Gastroesophageal sphincter (tissue), 4 donors: ENCODE results near the gene KCND3. TPM values are rescaled to one million over a fixed set of nuclear protein-coding genes. Genes with fewer than 3 reads are reported as not detected.

Experiments used
- ATAC-seq: fragments of 150-250 bp; one replicate; pipeline ENCODE4 v1.9.1; 2016; ENCODE audit warnings: mild to moderate bottlenecking, moderate library complexity
- H3K27ac ChIP-seq, 4 donors: fragments of 200-600 bp; sonication (generic) in 3 of 4; 1 replicate in 3 of 4; 2 replicates in 1 of 4; pipeline ENCODE4 v1.5.1; 2016 to 2019
- H3K27me3 ChIP-seq: fragments of 200-600 bp; sonication (generic); one replicate; pipeline ENCODE4 v1.5.1; 2019
- H3K36me3 ChIP-seq, 2 donors: fragments of 200-600 bp; sonication (generic); one replicate each; pipeline ENCODE4 v1.5.1; 2019; ENCODE audit warnings: control low read depth in 1 of 2
- H3K4me1 ChIP-seq, 3 donors: fragments of 200-600 bp; sonication (generic); 1 replicate in 2 of 3; 2 replicates in 1 of 3; pipeline ENCODE4 v1.5.1; 2016 to 2019; ENCODE audit warnings: control low read depth in 2 of 3
- H3K4me3 ChIP-seq, 2 donors: fragments of 200-600 bp; sonication (generic); one replicate each; pipeline ENCODE4 v1.5.1; 2019; ENCODE audit warnings: mild to moderate bottlenecking in 1 of 2, moderate library complexity in 1 of 2
- H3K9me3 ChIP-seq, 3 donors: fragments of 200-600 bp; sonication (generic); one replicate each; pipeline ENCODE4 v1.5.1; 2017 to 2019; ENCODE audit warnings: control low read depth in 2 of 3
- EP300 ChIP-seq: sonication (generic); formaldehyde crosslinking; IDR thresholded peaks from one replicate; pipeline ENCODE4 v1.6.1; 2017; ENCODE audit warnings: antibody characterized with exemption, mild to moderate bottlenecking
- POLR2A ChIP-seq, 2 donors: fragments of 450-650 bp; IDR thresholded peaks; one replicate each; pipeline ENCODE4 v1.6.1; 2017; ENCODE audit warnings: antibody characterized with exemption in 2 of 2, mild to moderate bottlenecking in 2 of 2, moderate library complexity in 1 of 2
- POLR2AphosphoS5 ChIP-seq: sonication (generic); formaldehyde crosslinking; IDR thresholded peaks from one replicate; pipeline ENCODE4 v1.6.1; 2017; ENCODE audit warnings: antibody characterized with exemption
- WGBS, 2 donors: methylation state at CpG; one replicate each; pipeline ENCODE4 v1.1.5; 2018; ENCODE audit warnings: low coverage in 1 of 2; 5-methylcytosine and 5-hydroxymethylcytosine counted together
- total RNA-seq, 4 donors: library from RNA; depleted of rRNA; stranded (reverse); fragments of >200 nt; gene quantifications; one replicate each; pipeline ENCODE4 v1.1.0, GENCODE V29; 2016
- TF ChIP-seq, protein P1 (sequence below), 4 experiments: fragments of 200-600 bp in 2 of 4; fragments of 450-650 bp in 2 of 4; sonication (generic) in 1 of 4; IDR thresholded peaks; one replicate each; pipeline ENCODE4 v1.5.1; 2017 to 2019; ENCODE audit warnings: antibody characterized with exemption in 4 of 4, mild to moderate bottlenecking in 2 of 4, moderate library complexity in 2 of 4

The KCND3 gene
- total RNA-seq, 4 donors from 2014 or later: 36.2 to 58.7 (median 57.4) TPM

DNA sequence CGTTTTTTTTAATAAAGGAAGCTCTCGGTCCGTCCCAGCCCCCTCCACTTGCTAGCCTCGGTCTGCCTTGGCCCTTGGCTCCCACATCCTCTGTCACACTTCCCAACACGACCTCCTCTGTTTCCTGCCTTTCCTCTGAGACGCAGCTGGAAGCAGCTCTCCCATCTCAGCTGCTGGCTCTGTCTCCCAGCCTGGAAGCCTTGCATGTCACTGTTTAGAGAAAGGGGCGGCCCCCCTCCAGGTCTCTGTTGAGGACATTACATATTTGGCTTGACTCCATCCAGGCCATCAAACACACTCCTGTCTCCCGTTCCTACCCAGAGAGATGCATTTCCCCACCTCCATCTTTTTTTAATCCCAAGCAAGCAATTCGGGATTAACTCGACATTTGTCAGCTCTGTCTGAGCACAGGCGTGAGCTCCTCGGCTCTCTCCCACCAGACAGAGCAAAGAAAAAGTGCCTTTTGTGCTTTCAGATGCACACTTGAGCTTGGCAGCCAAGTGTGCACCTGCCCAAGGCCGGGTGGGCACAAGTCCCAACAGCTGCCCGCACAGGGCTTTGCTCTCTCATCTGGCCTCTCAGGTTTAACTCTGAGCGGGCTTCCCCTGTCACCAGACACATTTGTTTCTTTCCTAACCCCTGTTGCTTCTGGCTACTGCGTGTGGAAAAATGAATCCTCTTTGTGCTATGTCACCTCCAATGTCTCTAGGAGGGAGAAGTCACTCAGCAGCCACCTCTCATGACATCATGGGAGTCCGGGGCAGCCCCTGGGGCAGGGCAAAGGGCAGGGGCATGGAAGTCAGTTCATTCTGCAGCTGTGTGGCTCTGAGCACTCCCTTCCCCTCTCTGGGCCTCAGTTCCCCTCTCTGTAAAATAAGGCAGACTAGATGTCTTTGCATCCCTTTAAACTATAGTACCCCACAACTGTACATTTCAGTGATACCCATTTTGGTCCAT is 108.3 kb downstream of the KCND3 start:
- peak; percentile 80 for ATAC-seq
- Histone ChIP-seq H3K4me1 (peaks cover 16 to 74% (median 28%) of the 10 kb centered on the region in 3 donors), H3K4me3 (no peak overlapping the region), H3K27ac (peak overlapping the region; percentile 52 to 81 (median 71)), H3K36me3 (no peaks in the 10 kb centered on the region), H3K27me3 (no peaks in the 10 kb centered on the region), H3K9me3 (no peaks in the 10 kb centered on the region)
- TF ChIP-seq POLR2AphosphoS5: peak; percentile 71
- TF ChIP-seq POLR2A (IDR thresholded peaks at IDR 0.05): no peak
- WGBS, 2 donors: 2 to 9% methylated on average over 13 to 17 of the region's 17 CpGs

DNA sequence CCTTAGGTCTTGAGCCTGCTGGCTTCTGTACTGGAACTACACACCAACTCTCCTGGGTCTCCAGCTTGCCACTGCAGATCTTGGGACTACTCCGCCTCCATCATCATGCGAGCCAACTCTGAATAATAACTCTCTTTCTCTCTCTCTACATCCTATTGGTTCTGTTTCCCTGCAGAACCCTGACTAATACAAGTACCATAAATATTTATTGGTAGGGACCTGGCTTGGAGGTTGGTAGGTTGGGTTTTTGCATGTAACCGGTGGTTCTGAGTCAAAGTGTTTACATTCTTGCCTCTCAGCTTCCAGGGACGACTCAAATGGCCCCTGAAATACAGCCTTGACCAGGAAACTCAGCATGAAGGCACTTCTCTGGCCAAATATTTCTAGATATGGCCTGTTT is 110.4 kb downstream of the KCND3 start:
- WGBS, 2 donors: 31 to 39% methylated on average over 4 of the region's 4 CpGs
- peak overlapping the region; percentile 52 to 81 (median 70) for H3K27ac ChIP-seq
- TF ChIP-seq, protein P1, sequence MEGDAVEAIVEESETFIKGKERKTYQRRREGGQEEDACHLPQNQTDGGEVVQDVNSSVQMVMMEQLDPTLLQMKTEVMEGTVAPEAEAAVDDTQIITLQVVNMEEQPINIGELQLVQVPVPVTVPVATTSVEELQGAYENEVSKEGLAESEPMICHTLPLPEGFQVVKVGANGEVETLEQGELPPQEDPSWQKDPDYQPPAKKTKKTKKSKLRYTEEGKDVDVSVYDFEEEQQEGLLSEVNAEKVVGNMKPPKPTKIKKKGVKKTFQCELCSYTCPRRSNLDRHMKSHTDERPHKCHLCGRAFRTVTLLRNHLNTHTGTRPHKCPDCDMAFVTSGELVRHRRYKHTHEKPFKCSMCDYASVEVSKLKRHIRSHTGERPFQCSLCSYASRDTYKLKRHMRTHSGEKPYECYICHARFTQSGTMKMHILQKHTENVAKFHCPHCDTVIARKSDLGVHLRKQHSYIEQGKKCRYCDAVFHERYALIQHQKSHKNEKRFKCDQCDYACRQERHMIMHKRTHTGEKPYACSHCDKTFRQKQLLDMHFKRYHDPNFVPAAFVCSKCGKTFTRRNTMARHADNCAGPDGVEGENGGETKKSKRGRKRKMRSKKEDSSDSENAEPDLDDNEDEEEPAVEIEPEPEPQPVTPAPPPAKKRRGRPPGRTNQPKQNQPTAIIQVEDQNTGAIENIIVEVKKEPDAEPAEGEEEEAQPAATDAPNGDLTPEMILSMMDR (IDR thresholded peaks at IDR 0.05): no peak
- TF ChIP-seq POLR2A (IDR thresholded peaks at IDR 0.05) (no peak), EP300 (no peak), POLR2AphosphoS5 (peak; percentile 85)

DNA sequence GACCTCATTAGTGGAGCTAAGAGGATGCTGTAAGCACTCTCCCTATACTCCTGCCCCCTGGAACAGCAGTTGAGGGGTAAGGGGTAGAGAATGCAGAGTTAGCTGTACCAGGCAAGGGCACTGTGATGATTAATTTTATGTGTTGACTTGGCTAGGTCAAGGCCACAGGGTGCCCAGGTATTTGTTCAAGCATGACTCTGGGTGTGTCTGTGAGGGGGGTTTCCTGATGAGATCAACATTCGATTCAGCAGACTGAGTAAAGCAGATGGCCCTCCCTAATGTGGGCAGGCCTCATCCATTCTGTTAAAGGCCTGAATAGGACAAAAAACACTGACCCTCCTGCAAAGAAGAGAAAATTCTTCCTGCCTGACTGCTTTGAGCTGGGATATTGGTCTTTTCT is 110.8 kb downstream of the KCND3 start:
- TF ChIP-seq POLR2A (IDR thresholded peaks at IDR 0.05) (no peak), EP300 (no peak), POLR2AphosphoS5 (no peak)
- TF ChIP-seq, protein P1 (IDR thresholded peaks at IDR 0.05): no peak
- Histone ChIP-seq H3K36me3 (no peaks in the 10 kb centered on the region), H3K9me3 (no peaks in the 10 kb centered on the region), H3K27ac (peak overlapping the region; percentile 41 to 81 (median 70)), H3K4me1 (peaks cover 23 to 87% (median 29%) of the 10 kb centered on the region in 3 donors), H3K4me3 (no peak overlapping the region), H3K27me3 (no peaks in the 10 kb centered on the region)
- WGBS, 2 donors: 14% methylated on average over 1 of the region's 1 CpG; no CpG with 5 or more reads in 1 of the 2 donors
- ATAC-seq: no peak

More for the DNA sequence above, 110.4 kb downstream of the KCND3 start:
- peak; percentile 36 for ATAC-seq
- no peaks in the 10 kb centered on the region for H3K36me3 ChIP-seq
- no peaks in the 10 kb centered on the region for H3K9me3 ChIP-seq
- peaks cover 23 to 87% (median 29%) of the 10 kb centered on the region in 3 donors for H3K4me1 ChIP-seq
- H3K27me3 ChIP-seq: no peaks in the 10 kb centered on the region
- no peak overlapping the region for H3K4me3 ChIP-seq

DNA sequence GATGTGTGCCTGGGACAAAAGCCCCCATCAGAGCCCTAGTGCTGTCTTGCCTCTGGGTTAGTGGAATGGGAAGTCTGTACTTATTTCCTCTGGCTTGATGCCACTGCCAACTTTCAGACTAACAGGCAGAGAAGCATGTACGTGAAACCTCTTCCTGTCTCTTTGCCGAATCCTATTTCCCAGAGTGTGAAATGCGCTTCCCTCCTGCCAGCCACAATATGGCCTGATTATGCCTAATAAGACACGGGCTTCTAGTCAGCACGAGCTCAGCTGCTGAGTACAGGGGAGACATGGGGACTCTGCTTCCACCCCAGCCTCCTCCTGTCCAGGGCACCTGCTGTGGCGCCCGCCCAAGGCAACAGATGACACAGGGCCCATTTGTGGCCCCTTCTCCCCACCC is 111.4 kb downstream of the KCND3 start:
- no peaks in the 10 kb centered on the region for H3K9me3 ChIP-seq
- H3K4me3 ChIP-seq: no peak overlapping the region
- no peak for ATAC-seq
- TF ChIP-seq, protein P1 (IDR thresholded peaks at IDR 0.05): no peak
- no peak for TF ChIP-seq POLR2A (IDR thresholded peaks at IDR 0.05)
- TF ChIP-seq EP300: no peak
- TF ChIP-seq POLR2AphosphoS5: no peak
- H3K36me3 ChIP-seq: no peaks in the 10 kb centered on the region
- 91 to 100% methylated on average over 2 to 7 of the region's 7 CpGs for WGBS, 2 donors
- peaks cover 23 to 81% (median 29%) of the 10 kb centered on the region in 3 donors for H3K4me1 ChIP-seq
- H3K27me3 ChIP-seq: no peaks in the 10 kb centered on the region
- H3K27ac ChIP-seq: peak overlapping the region in 3 of 4 donors; percentile 69 to 81 (median 72)

DNA sequence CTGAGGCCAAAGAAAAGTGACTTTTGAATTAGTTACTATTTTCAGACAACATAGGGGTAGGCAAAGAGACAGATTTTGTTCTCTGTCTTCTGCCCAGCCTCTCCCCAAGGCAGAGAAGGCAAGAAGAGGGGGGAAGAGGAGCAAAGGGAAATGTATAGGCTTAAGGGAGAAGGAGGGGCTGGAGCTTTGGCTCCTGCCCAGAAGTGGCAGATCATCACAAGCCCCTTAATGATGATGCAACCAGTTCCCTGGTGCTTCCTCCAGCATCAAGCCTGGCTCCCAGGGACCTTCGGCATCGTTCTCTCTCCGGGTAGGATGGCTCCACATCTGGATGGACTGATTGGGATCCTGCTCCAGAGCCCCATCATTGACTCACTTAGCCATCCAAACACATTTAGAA is 112.8 kb downstream of the KCND3 start:
- 63 to 79% methylated on average over 2 to 3 of the region's 3 CpGs for WGBS, 2 donors
- no peaks in the 10 kb centered on the region for H3K9me3 ChIP-seq
- H3K4me3 ChIP-seq: no peak overlapping the region
- no peaks in the 10 kb centered on the region for H3K27me3 ChIP-seq
- peak overlapping the region in 3 of 4 donors; percentile 36 to 64 (median 50) for H3K27ac ChIP-seq
- TF ChIP-seq POLR2A (IDR thresholded peaks at IDR 0.05): no peak
- H3K4me1 ChIP-seq: peaks cover 23 to 67% (median 29%) of the 10 kb centered on the region in 3 donors
- ATAC-seq: no peak
- no peaks in the 10 kb centered on the region for H3K36me3 ChIP-seq
